HG03045 (cell line): ENCODE measurements around the gene HPCAL1.

Source experiments
- ATAC-seq: cut with Tn5 transposase; IDR thresholded peaks from one replicate; pipeline ENCODE4 v1.9.1; 2021; ENCODE audit warnings: mild to moderate bottlenecking, moderate library complexity; ENCODE audit not compliant: unreplicated experiment

Gene HPCAL1

GRCh38 chr2:10402653-10403215 is 100.0 kb downstream of the HPCAL1 start:
- ATAC-seq: no peak

GRCh38 chr2:10404324-10405143 is 101.8 kb downstream of the HPCAL1 start:
- no peak for ATAC-seq

GRCh38 chr2:10405448-10405847 is 102.7 kb downstream of the HPCAL1 start:
- no peak for ATAC-seq

GRCh38 chr2:10406016-10406415 is 103.3 kb downstream of the HPCAL1 start:
- no peak for ATAC-seq

GRCh38 chr2:10406491-10407188 is 103.9 kb downstream of the HPCAL1 start:
- no peak for ATAC-seq

GRCh38 chr2:10407432-10407831 is 104.7 kb downstream of the HPCAL1 start:
- no peak for ATAC-seq

GRCh38 chr2:10407841-10408648 is 105.3 kb downstream of the HPCAL1 start:
- peak; percentile 40 for ATAC-seq

- peak; percentile 60 for ATAC-seq
Measured at GRCh38 chr2:10408649-10409579, 106.2 kb downstream of the HPCAL1 start.

GRCh38 chr2:10410001-10410822 is 107.5 kb downstream of the HPCAL1 start:
- peak; percentile 47 for ATAC-seq

- no peak for ATAC-seq
Measured at GRCh38 chr2:10410823-10411437, 108.2 kb downstream of the HPCAL1 start.

- no peak for ATAC-seq
Measured at GRCh38 chr2:10411557-10411956, 108.9 kb downstream of the HPCAL1 start.

- ATAC-seq: peak; percentile 38
Measured at GRCh38 chr2:10412380-10412779, 109.7 kb downstream of the HPCAL1 start.

- ATAC-seq: no peak
Measured at GRCh38 chr2:10413503-10413902, 110.8 kb downstream of the HPCAL1 start.

- ATAC-seq: no peak
Measured at GRCh38 chr2:10413991-10414451, 111.3 kb downstream of the HPCAL1 start.

GRCh38 chr2:10414591-10414990 is 111.9 kb downstream of the HPCAL1 start:
- ATAC-seq: no peak

- no peak for ATAC-seq
Measured at GRCh38 chr2:10415048-10415447, 112.3 kb downstream of the HPCAL1 start.

GRCh38 chr2:10415640-10416039 is 112.9 kb downstream of the HPCAL1 start:
- ATAC-seq: no peak

- no peak for ATAC-seq
Measured at GRCh38 chr2:10417551-10418335, 115.0 kb downstream of the HPCAL1 start.
